ENCODE data around the gene KAZN.
A peak's percentile ranks its signal among the peaks of the same experiment; 100 is the strongest.

The KAZN gene

GRCh38 chr1:14718476-14718875, 120.0 kb downstream of the KAZN start:
- DNase-seq, result no peak

DNA sequence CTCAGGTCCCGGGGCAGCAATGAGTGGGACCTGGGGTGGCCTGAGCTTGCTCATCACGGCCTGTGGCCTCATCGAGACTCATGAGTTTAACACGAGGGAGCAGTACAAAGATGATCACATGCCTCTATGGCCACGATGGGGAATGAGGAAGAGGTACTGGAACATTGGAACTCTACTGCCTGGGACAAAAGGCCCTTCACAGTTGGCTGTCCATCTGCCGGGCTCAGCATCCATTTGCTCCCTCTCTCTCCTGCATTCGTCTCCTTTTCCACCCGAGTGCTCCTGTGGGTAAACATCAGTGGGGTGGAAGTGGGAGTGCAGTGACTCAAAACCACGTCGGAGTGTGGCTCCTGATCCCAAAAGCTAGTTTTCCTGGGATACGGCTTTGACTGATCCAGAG, 124.9 kb downstream of the KAZN start:
- DNase-seq, result no peak

DNA sequence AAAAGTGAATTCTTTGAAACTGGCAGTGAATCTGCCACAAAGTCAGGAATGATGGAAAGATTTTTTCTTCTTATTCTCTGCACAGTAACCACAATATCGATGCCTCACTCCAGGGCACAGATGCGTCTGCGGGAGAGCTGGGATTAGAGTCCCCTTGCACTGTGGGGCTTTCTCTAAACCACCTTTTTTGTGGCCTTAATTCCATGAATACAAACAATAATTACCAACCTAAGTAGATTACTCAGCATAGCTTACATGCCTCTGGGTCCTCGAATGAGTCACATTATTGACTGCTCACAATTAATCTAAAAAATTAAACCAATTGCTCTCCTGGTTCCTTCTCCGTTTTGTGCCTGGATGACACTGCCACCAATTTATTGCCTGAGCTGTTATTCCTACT, 125.8 kb downstream of the KAZN start:
- DNase-seq, result peak; percentile 19

- no peak for DNase-seq
Observed at GRCh38 chr1:14724678-14725077, 126.2 kb downstream of the KAZN start.

- DNase-seq, result no peak
Observed at GRCh38 chr1:14725238-14725637, 126.8 kb downstream of the KAZN start.

DNA sequence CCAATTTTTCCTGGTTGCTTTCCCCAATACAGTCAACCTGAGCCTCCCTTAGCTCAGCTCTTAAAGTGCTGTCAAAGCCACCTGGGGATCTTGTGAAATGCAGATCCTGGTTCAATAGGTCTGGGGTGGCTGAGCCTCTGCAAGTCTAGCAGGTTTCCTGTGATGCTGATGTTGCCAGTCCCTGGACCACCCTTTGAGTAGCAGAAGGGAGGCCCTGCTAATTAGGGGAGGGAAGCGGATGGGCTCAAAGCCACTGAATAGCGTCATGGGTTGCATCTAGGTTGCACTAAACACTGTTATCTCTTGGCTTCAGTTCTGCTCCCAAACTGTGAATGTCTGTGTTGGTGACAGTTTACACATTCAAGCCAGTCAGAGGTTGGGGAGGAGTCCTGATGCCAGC, 127.2 kb downstream of the KAZN start:
- DNase-seq, result no peak

- no peak for DNase-seq
Observed at GRCh38 chr1:14726606-14727005, 128.1 kb downstream of the KAZN start.

GRCh38 chr1:14728516-14728915, 130.0 kb downstream of the KAZN start:
- DNase-seq, result no peak

GRCh38 chr1:14732728-14733047, 134.2 kb downstream of the KAZN start:
- no peak for DNase-seq

DNA sequence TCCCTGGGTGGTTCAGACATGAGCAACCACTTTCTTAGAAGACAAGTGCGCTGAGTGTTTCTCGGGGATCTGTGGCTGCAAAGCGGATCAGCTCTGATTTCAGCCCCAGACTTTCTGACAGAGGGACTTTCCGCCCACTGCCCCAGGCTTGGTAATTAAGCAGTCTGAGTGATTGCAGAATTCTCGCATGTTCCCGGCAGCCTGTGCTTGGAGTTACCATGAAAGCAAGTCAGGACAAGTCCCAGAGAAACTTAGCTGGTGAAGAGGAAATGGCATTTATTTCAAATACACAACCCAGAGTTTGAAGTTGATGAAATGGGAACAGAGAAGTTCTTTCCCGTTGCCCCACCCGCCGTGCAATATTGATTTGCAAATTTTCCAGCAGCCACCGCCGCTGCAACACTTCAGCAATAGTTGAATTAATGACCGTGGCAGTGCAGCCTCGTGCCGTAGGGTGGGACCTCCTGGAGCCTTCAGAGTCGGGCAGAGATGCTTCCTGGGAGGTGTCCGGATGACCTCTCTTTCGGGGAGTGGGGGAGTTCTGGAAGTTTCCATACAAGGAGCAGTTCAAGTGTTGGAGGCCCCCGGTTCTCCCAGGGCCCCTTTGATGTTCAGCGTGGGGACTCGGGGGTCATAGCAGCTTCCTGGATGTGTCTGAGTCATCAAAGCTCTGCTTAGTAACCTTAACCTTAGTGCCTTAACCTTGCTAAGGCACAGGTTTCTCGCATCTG, 134.7 kb downstream of the KAZN start:
- no peak for DNase-seq

DNA sequence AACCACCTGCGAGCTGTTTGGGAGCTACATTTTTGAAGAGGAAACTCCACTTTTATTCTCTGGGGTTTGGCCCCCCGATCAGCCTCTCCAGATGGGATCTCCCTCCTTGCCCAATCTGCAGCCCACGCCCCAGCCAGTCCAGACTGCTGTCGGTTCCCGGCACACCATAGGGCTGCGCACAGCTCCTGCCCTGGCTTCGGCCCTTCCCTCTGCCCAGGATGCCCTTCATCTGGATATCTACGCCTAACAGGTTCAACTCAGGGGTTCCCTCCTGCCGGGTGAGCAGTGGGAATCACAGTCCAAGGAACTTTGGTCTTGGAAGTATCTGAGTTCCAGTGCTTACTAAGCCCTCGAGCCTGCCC, 135.3 kb downstream of the KAZN start:
- DNase-seq, result no peak

DNA sequence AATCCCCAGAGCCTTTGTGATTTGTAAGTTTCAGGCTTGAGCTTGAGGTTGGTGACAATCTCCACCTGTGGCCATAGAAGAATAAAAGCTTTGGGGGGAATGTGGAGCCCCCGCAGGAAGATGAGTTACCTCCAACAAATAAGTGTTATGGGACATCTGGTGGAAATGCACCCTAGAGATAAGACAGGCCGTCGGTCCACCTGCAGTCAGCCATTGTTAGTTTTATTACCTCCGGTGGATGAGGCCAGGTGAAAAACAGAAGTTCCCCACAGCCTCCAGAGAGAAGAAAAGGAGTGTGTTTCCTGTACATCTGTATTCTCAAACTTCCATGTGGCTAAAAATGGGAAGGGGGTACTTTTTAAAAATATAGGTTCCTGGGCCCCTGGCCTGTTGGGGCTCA, 137.4 kb downstream of the KAZN start:
- no peak for DNase-seq

GRCh38 chr1:14737561-14738094, 139.1 kb downstream of the KAZN start:
- DNase-seq, result no peak

DNA sequence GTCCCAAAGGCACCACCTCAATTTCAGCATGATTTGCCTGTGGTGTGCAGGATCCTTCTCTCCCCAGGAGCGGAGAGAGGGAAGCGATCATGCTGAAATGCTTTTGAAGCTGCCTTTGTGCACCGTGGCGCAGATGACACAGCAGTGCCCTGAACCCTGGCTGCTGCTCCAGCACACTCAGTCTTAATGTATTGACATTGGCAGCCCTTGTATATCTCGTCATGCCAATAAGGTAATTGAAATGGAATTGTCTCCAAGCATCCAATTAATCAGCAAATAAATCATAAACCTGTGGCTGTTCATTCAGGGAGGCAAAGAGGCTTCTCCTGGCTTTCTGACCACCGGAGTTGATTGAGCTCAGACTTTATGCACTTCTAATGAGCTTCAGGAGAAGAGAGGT, 139.8 kb downstream of the KAZN start:
- no peak for DNase-seq

- DNase-seq, result no peak
Observed at GRCh38 chr1:14738647-14739046, 140.2 kb downstream of the KAZN start.

GRCh38 chr1:14739082-14739832, 140.8 kb downstream of the KAZN start:
- no peak for DNase-seq

DNA sequence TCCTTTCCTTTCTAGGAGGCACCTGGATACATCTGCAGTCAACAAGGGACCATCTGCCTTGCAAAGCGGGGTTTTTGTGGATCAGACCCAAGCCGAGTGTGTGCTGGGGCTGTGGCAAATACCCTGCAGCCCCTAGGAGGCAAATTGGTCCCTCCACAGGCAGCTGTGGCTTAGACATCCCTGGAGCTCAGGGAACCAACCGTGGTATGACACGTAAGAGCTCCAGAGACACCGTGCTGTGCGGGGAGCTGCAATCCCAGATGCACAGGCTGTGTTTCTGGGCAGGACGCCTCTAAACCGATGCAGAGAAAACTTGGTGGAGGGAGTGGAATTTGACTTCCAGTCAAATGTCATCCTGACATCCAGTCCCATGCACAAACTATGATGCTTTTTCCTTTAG, 141.5 kb downstream of the KAZN start:
- no peak for DNase-seq

DNA sequence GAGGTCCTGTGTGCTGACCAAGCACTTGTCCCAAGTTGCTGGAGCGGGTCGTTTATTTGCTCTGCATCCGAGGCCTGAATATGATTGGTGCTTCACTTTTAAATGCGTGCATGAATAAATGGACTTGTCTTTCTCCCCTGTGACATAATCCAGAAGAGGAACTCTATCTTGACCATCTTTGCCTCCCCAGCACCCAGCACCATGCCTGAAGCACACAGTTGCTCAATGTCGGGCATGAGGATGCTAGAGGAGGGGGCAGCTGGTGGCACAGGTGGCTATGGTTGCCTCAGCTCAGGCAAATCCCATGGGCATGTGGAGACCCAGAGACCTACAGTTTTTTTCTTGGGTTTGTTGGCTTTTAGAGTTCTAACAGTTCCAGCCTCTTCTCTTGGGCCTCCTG, 142.6 kb downstream of the KAZN start:
- DNase-seq, result no peak

GRCh38 chr1:14741532-14741931, 143.0 kb downstream of the KAZN start:
- no peak for DNase-seq

- DNase-seq, result no peak
Observed at GRCh38 chr1:14742181-14742980, 143.9 kb downstream of the KAZN start.

GRCh38 chr1:14743368-14743767, 144.9 kb downstream of the KAZN start:
- DNase-seq, result no peak

GRCh38 chr1:14745001-14745720, 146.7 kb downstream of the KAZN start:
- DNase-seq, result peak; percentile 10

GRCh38 chr1:14745789-14746188, 147.3 kb downstream of the KAZN start:
- no peak for DNase-seq

All from NCI-H82 (cell line).